GM18951 (cell line): ENCODE results near the gene VPS72.
"Not testable (repeated sequence)": the region's sequence is repeated elsewhere in the genome, so short reads cannot be mapped to it uniquely, and the experiment has no call there.

Experiments
- POLR2A ChIP-seq: IDR thresholded peaks from 4 replicates; pipeline ENCODE4 v1.6.1; 2011; ENCODE audit warnings: mild to moderate bottlenecking; ENCODE audit not compliant: insufficient read length, insufficient read depth; ENCODE audit errors: extremely low read depth
- in situ Hi-C: fragments of 300-500 bp; cut with MboI; formaldehyde crosslinking; loops from one replicate; pipeline ENCODE4 v1.12.0; 2022; ENCODE audit warnings: low sequenced_read_pairs, mixed read lengths, inconsistent platforms; ENCODE audit not compliant: unreplicated experiment

Gene VPS72

DNA sequence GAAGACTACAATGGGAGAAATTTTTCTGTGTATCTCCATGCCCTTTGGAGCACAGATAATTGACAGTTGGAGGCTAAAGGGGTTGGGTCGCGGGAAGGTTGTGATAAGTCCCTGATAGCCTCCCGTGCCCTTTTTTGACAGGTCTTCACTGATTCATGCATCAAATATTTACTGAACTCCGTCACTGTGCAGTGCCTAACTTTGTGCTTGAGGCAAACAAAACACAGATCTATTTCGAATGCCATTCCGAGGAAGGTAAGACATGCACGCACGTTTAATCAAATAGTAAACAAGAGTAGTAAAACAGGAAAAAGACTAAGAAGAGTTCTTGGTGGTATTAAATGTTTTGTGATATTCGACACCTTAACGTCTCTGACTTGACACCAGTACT lies 7.9 kb upstream of the VPS72 start:
- in situ Hi-C loops = no loop called here
- TF ChIP-seq POLR2A = no peak

DNA sequence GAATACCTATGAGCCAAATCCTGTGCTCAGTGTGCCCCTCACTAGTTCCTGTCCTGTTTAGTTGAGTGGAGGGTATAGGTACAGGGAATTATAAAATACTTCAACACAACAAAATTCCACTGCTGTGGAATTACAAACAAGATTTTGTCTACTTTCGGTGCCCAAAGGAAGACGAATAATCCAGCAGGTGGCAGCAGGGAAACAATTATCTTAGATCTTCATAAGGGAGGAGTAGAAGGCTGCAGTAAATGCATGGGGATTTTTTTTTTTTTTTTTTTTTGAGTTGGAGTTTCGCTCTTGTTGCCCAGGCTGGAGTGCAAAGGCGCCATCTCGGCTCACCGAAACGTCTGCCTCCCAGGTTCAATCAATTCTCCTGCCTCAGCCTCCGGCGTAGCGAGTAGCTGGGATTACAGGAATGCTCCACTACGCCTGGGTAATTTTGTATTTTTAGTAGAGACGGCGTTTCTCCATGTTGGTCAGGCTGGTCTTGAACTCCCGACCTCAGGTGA lies 6.3 kb upstream of the VPS72 start:
- in situ Hi-C loops = no loop called here
- no peak for TF ChIP-seq POLR2A

DNA sequence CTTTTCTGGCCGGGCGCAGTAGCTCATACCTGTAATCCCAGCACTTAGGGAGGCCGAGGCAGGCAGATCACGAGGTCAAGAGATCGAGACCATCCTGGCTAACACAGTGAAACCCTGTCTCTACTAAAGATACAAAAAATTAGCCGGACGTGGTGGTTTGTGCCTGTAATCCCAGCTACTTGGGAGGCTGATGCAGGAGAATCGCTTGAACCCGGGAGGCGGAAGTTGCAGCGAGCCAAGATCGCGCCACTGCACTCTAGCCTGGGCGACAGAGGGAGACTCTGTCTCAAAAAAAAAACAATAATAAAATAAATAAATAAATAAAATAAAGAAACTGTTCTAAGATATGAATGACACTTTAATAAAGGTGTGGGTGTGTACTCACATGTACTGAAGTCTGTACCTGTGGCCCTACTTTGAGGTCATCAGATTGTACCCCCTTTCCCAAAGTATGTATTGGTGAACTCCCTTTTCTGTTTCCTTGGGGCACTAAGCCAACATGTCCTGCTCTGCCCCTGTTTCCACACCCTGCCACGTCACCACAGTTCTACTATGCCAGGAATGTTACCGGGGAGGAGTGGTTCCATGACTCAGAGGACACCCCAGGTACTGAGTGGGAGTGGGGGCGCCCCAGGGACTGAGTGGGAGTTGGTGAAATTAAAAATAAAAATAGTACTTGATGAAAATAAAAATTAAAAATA lies 5.0 kb upstream of the VPS72 start:
- in situ Hi-C loops = not testable (repeated sequence)

DNA sequence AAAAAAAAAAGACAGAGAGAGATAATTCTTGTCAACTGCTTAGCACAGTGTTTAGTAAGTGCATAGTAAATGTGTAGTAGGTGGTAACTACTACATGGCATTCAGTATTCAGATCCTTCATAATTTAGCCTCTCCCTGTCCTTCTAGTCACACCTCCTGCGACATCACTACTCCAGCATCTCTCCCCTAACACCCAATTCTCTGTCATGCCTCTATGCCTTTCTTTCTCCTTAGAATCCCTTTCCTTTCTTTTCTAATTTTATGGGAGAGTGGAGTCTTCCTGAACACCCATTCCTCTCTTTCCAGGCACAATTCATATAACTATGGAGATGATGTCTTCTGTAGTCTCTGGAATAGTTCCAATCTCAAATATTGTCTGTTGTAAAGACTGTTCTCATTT lies 3.9 kb upstream of the VPS72 start:
- TF ChIP-seq POLR2A = no peak
- in situ Hi-C loops = no loop called here

DNA sequence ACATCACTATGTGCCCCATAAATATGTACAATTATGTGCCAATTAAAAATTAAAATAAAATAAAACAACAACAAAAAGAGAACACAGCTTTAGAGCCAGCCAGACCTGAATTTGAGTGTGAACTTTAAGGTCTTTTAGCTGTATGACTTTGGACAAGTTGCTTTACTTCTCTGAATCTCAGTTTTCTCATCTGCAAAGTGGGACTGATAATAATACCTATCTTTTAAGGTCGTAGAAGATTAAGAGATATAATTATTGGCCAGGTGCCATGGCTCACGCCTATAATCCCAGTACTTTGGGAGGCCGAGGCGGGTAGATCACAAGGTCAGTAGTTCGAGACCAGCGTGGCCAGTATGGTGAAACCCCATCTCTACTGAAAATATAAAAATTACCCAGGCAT lies 3.3 kb upstream of the VPS72 start:
- in situ Hi-C loops = no loop called here
- no peak for TF ChIP-seq POLR2A

DNA sequence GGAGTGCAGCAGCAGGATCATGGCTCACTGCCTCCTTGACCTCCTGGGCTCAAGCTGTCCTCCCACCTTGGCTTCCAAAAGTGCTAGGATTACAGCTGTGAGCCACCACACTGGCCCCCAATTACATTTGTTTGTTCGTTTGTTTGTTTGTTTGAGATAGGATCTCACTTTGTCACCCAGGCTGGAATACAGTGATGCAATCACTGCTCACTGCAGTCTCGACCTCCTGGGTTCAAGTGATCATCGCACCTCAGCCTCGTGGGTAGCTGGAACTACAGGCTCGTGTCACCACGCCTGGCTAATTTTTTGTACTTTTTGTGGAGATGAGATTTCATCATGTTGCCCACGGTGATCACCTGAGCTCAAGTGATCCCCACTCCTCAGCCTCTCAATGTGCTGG lies 2.0 kb upstream of the VPS72 start:
- in situ Hi-C loops = no loop called here
- TF ChIP-seq POLR2A = no peak

DNA sequence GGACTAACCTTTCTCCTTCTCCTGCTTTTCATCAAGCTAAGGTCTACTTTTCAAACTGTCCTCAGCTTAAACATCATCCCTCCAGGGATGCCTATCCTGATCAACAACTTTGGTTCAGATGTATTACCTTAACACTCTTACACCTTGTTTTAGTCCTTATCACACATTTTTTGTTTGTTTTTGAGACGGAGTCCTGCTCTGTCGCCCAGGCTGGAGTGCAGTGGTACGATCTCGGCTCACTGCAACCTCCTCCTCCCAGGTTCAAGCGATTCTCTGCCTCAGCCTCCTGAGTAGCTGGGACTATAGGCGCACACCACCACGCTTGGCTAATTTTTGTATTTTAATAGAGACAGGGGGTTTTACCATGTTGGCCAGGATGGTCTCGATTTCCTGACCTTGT lies 1.3 kb downstream of the VPS72 start:
- in situ Hi-C loops = not testable (repeated sequence)

DNA sequence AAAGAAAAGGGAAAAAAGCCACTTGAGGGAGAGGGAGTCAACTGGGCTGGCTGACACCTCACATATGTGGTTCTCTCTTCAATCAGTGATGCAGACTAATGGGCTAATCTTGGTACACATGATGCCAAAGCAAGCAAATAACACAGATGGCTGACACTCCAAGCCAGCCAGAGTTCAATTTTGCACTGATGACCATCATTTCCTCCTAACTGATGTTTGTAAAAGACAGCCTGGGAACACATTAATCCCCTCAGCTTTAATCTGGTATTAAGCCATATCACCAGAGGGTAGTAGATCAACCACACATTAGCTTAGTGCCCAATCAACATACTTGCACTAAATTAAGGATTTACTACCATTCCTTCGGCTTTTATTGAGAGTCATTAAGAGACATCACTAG lies 2.8 kb downstream of the VPS72 start:
- in situ Hi-C loops = no loop called here
- no peak for TF ChIP-seq POLR2A

DNA sequence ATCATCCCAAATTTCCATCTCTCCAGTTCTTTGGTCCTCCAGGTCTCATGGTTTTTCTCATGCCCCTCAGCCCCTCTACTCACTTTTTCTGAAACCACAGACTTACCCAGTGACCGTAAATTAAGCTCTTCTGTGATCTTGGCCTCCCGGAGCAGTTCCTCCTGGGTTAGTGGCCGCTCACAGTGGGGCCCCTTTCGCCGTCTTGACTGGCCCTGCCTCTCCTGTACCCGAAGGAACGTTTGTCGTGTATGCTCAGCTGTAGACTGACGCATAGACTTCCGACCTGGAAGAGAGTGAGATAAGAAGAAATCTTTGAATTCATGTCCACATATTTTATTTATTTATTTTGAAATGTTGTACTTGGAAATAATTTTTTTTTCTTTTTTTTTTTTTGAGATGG lies 5.8 kb downstream of the VPS72 start:
- in situ Hi-C loops = no loop called here

DNA sequence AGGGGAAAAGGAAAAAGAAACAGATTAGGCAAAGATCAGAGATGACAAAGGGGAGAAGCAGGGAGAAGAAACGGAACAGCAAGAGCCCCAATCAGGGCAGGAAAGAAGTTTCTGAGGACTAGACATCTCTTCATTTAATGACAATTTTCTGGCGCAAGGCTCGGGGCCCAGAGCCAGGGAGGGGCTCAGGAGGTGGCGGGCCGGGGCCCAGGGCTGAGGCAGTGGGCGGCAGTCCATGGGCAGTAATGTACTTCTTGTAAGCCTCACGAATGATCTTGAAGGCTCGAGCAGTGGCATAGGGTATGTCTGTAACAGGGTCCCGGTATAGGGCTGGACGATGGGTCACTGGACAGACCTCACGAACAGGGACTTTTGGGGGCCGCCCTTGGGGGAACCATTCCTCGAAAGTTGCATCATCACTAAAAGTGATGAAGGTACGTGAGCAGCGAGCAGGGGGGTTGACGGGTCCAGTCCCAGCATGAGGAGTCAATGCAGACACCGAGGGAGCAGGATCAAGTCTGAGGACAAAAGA lies 13.4 kb downstream of the VPS72 start:
- no peak for TF ChIP-seq POLR2A
- in situ Hi-C loops = no loop called here

More for the DNA sequence above, 5.8 kb downstream of the VPS72 start:
- no peak for TF ChIP-seq POLR2A

DNA sequence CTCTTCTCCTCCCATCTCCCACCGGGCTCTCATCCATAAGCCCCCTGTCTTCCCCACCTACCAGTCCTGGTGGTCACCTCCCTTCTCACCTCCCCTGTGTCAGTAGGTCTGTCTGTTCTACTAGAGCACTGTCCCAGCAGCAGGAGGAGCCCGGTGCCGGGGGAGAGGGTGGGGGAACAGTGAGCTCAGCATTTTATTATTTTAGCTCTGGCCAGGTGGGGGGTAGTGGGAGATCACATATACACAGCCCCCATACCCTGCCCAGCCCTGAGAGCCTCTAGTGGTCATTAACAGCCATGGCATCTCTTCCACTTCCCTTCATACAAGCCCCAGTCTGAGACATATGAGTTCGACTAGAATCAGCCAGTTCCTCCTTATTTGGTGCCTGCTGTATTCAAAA lies 14.1 kb downstream of the VPS72 start, which contains the start of gene TMOD4:
TMOD4 (minus strand) TSS at position 119 of the 400 bp plus-strand sequence. CDS start 1,106 bp downstream, outside the sequence.
- in situ Hi-C loops = no loop called here
- TF ChIP-seq POLR2A = no peak

DNA sequence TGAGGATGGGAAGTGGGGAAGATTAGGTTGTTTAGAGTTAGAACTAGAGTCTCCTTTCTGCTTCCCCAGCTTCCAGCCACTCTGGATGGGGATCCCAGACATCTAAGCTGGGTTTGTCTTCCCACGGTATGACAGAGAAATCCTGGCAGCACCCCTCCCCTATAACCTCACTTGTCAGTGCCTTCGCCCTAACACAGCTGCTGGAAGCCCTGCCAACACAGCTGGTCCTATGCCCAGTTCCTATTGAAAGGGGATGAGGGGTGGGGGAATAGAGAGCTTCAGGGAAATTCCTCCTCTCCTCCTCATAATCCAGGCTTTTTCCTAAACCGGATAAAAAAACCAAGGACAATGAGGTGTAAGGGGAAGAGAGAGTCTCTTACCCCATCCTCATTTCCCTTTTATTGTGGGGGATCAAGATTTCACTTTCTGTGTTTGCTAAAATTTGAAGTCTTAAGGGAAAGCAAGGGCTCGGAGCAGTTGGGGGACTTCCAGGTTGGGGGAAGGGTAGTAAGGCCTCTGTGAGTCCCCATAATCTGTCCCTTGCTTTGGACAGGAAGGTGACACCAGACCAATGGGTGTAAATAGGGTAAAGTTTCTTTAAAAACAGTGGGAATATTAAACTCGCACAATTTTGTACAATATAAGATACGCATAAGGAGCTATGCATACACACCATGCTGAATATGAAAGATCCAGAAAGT lies 14.8 kb downstream of the VPS72 start:
- TF ChIP-seq POLR2A = no peak
- in situ Hi-C loops = no loop called here

DNA sequence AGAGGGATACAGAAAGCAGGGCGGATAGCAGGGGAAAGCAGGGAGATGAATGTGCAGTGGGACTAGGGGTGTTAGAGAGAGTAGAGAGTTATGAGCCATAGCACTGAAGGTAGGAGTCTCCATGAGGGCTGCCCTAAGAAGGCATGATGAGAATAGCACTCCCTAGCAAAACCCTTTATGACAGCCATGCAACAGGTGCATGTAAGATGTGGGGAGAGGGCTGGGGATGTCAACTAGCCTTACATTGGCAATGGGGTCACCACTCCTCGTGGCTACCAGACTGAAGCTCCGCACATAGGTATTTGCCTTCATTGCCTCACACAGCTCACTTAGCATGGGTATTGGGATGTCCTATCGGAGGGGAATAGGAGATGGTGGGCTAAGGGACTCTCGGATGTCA lies 18.8 kb downstream of the VPS72 start:
- peak; percentile 25 for TF ChIP-seq POLR2A
- in situ Hi-C loops = no loop called here

DNA sequence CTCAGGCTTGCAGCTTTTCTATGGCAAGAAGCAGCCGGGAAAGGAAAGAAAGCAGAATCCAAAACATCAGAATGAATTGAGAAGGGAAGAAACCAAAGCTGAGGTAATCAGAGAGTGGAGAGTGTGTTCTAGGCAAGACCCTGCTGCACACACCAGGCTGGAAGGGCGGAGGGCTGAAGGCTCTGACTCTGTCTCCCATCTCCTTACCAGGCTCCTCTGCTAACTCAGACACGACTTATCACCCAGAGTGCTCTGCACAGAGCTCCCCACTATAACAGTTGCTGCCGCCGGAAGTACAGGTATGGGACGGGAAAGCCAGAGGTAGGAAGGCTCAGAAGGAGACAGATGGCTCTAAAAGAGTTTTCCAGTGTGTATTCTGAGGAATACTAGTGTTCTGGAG lies 22.9 kb downstream of the VPS72 start:
- in situ Hi-C loops = no loop called here

More for the DNA sequence above, 22.9 kb downstream of the VPS72 start:
- no peak for TF ChIP-seq POLR2A
